ENCODE data around the gene EPHB2. TPM values are rescaled to one million over a fixed set of nuclear protein-coding genes. Genes with fewer than 3 reads are reported as not detected.

EPHB2 gene
- total and polyA plus RNA-seq, 2 of the 13 experiments (the other 11 are each of a cell fraction or from before 2014, with no cell fraction given) = 0.03 to 0.11 TPM

- TF ChIP-seq, protein P1, sequence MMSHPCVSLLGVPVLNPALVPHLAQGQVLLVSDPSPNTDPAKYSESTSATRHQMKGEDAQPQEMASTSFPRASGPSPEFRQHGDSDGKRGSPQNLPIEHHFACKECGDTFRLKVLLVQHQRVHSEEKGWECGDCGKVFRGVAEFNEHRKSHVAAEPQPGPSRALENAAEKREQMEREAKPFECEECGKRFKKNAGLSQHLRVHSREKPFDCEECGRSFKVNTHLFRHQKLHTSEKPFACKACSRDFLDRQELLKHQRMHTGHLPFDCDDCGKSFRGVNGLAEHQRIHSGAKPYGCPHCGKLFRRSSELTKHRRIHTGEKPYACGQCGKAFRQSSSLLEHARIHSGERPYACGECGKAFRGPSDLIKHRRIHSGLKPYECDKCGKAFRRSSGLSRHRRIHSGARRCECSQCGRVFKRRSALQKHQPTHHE (CRISPR knock-in tag; IDR thresholded peaks at IDR 0.05; ENCODE audit: borderline replicate concordance) = no peak
Measured at GRCh38 chr1:22864886-22865285, 154.2 kb downstream of the EPHB2 start (continued).

- no TSS peak for BruUV-seq (replicated peaks)
- Histone ChIP-seq H3K9ac (ENCODE audit: insufficient read depth, low read depth, low read length) (no peak overlapping the region), H3K4me3 (replicated peaks in 1 of 3; ENCODE audit: insufficient read depth in 1 of 3, low read depth in 2 of 3, low read length in 3 of 3) (no peak overlapping the region), H2AFZ (ENCODE audit: low read length) (no peak overlapping the region), H4K20me1 (ENCODE audit: insufficient read depth, low read length) (no peaks in the 10 kb centered on the region), H3K9me3 (ENCODE audit: low read length) (no peaks in the 10 kb centered on the region), H3K4me2 (ENCODE audit: low read depth, low read length) (no peak overlapping the region), H3K27me3 (ENCODE audit: control insufficient read depth in 1 of 2, insufficient read depth in 2 of 2, low read length in 2 of 2) (peaks cover 1 to 3% of the 10 kb centered on the region in 2 experiments; a peak in 2 of 5 replicates), H3K79me2 (ENCODE audit: insufficient read depth, low read length) (no peaks in the 10 kb centered on the region), H3K27ac (ENCODE audit: extremely low read length, insufficient read depth, low read length) (no peak overlapping the region), H3K4me1 (ENCODE audit: insufficient read depth, low read length) (no peaks in the 10 kb centered on the region), H3K36me3 (replicated peaks in 1 of 2; ENCODE audit: control insufficient read depth in 1 of 2, insufficient read depth in 2 of 2, low read length in 2 of 2) (no peaks in the 10 kb centered on the region)
- TF ChIP-seq NFE2L2 (IDR thresholded peaks at IDR 0.05; ENCODE audit: low read length) (no peak), WIZ (CRISPR knock-in tag; IDR thresholded peaks at IDR 0.05) (no peak), ZNF891 (CRISPR knock-in tag; IDR thresholded peaks at IDR 0.05) (no peak), ZNF18 (CRISPR knock-in tag; IDR thresholded peaks at IDR 0.05; ENCODE audit: insufficient replicate concordance) (no peak), TEAD2 (CRISPR knock-in tag; IDR thresholded peaks at IDR 0.05) (no peak), NCOA1 (CRISPR knock-in tag; IDR thresholded peaks at IDR 0.05) (no peak), ARNT2 (CRISPR knock-in tag; IDR thresholded peaks at IDR 0.05; ENCODE audit: low read depth) (no peak), SMC3 (IDR thresholded peaks at IDR 0.05; ENCODE audit: low read length) (no peak), LCORL (IDR thresholded peaks at IDR 0.05) (no peak), LCORL (CRISPR knock-in tag; IDR thresholded peaks at IDR 0.05) (no peak), FOSL2 (CRISPR knock-in tag; IDR thresholded peaks at IDR 0.05) (no peak), CBFB (CRISPR knock-in tag; IDR thresholded peaks at IDR 0.05) (no peak), ZNF543 (CRISPR knock-in tag; IDR thresholded peaks at IDR 0.05) (no peak), MYNN (CRISPR knock-in tag; IDR thresholded peaks at IDR 0.05; ENCODE audit: low read depth) (no peak), ZNF101 (CRISPR knock-in tag; IDR thresholded peaks at IDR 0.05; ENCODE audit: borderline replicate concordance, low read depth) (no peak)
- no peak for DNase-seq (ENCODE audit: low spot score)
- in situ Hi-C loops (cut with HindIII; ENCODE audit: extremely low pct_ligation_motif_present, low pct_unique_long_range_greater_than_20kb) (no loop called here), intact Hi-C loops (cut with micrococcal nuclease; ENCODE audit: unreplicated experiment) (no loop called here)
- no peak for FAIRE-seq
- under 1% methylated on average over 5 of the region's 5 CpGs for WGBS (ENCODE audit: low lambda C conversion rate)
- no peak for ATAC-seq
- ChIA-PET POLR2A (no interaction called here), CTCF (ENCODE audit: low intra/inter-chr PET ratio, low total read pairs) (no interaction called here)
Measured at GRCh38 chr1:22865736-22866135, 155.1 kb downstream of the EPHB2 start.

Measured in HepG2 (cell line).